Adrenal gland (tissue), 12 donors: ENCODE results near the gene LRRC9. TPM values are rescaled to one million over a fixed set of nuclear protein-coding genes. Genes with fewer than 3 reads are reported as not detected.
A peak's percentile ranks its signal among the peaks of the same experiment; 100 is the strongest.

Experiments used
- DNase-seq, 7 donors: peaks; one replicate each; pipeline ENCODE4 v3.0.0-alpha.2; 2019 to 2020
- H3K27ac ChIP-seq, 5 donors: fragments of 200-600 bp; sonication (generic) in 4 of 5; 1 replicate in 3 of 5; 2 replicates in 2 of 5; pipeline versions ENCODE4 v1.5.1 to v1.8.0; 2016 to 2020; ENCODE audit warnings: mild to moderate bottlenecking in 1 of 5
- H3K27me3 ChIP-seq: fragments of 200-600 bp; 2 replicates; pipeline ENCODE4 v1.8.0; 2021
- H3K36me3 ChIP-seq, 2 donors: fragments of 200-600 bp; replicated peaks in 1 of 2; 1 replicate in 1 of 2; 2 replicates in 1 of 2; pipeline versions ENCODE4 v1.5.1 to v1.8.0; 2018 to 2022
- H3K4me1 ChIP-seq, 2 donors: fragments of 200-600 bp; replicated peaks in 1 of 2; 1 replicate in 1 of 2; 2 replicates in 1 of 2; pipeline versions ENCODE4 v1.5.1 to v1.8.0; 2018 to 2021
- H3K4me3 ChIP-seq, 4 donors: fragments of 200-600 bp; sonication (generic) in 3 of 4; one replicate each; pipeline ENCODE4 v1.5.1; 2016 to 2018
- H3K9me3 ChIP-seq, 3 donors: fragments of 200-600 bp; sonication (generic) in 1 of 3; replicated peaks in 1 of 3; 1 replicate in 2 of 3; 2 replicates in 1 of 3; pipeline versions ENCODE4 v1.5.1 to v1.8.0; 2016 to 2021
- CTCF ChIP-seq, 6 experiments: fragments of 450-650 bp in 4 of 6; fragments of 200-600 bp in 2 of 6; sonication (generic) in 1 of 6; IDR thresholded peaks; 1 replicate in 5 of 6; 2 replicates in 1 of 6; pipeline versions ENCODE4 v1.5.1 to v1.8.0; 2016 to 2021; ENCODE audit warnings: antibody characterized with exemption in 6 of 6, mild to moderate bottlenecking in 2 of 6, moderate library complexity in 1 of 6
- POLR2A ChIP-seq, 2 donors: fragments of 450-650 bp; IDR thresholded peaks; one replicate each; pipeline ENCODE4 v1.6.1; 2017; ENCODE audit warnings: antibody characterized with exemption in 2 of 2, mild to moderate bottlenecking in 2 of 2, moderate library complexity in 1 of 2
- WGBS, 4 donors: extraction: QIAGEN DNeasy Blood & Tissue Kit in 2 of 4; methylation state at CpG; one replicate each; pipeline versions ENCODE4 v1.1.5 to v1.1.7; 2013 to 2017; 5-methylcytosine and 5-hydroxymethylcytosine counted together
- intact Hi-C, 2 donors: fragments of 100-400 bp; cut with DNase I; formaldehyde crosslinking; loops; one replicate each; pipeline versions ENCODE4 v1.14.1 to v1.15.0; 2022 to 2023
- polyA plus RNA-seq, 3 donors: library from polyadenylated mRNA; stranded (reverse); fragments of 200-250 nt in 2 of 3; fragments of 350-450 nt in 1 of 3; fragmentation: Illumina TruSeq in 1 of 3; extraction: RNeasy Lipid Tissue Mini Kit (QIAGEN cat#74804) in 1 of 3; gene quantifications; one replicate each; pipeline ENCODE4 v1.2.3, GENCODE V29; 2013 to 2014
- total RNA-seq, 9 donors: library from RNA; depleted of rRNA in 4 of 9; stranded (reverse); fragments of >200 nt in 4 of 9; fragments of 120-200 nt in 1 of 9; fragmentation: NEBNext Ultra II Directional in 1 of 9; extraction: Animal tissue kit (Norgen Biotek cat#: 25700) in 1 of 9; gene quantifications; one replicate each; pipeline versions ENCODE4 v1.1.0 to v1.2.4, GENCODE V29; 2013 to 2023
- donor health status: healthy with polysubstance abuse.
- donor health status: Bipolar disorder and iron deficiency.
- donor health status: DM: yes; HTN: yes; CAD: no.
- donor health status: DM: no; HTN: no; CAD: no.
- donor health status: DM: no; HTN: no; CAD: no.
- donor health status: DM: yes; HTN: yes; CAD: no.

LRRC9 gene
- total and polyA plus RNA-seq, 12 donors: 0.14 to 1.2 (median 0.65) TPM; not detected in 8

DNA sequence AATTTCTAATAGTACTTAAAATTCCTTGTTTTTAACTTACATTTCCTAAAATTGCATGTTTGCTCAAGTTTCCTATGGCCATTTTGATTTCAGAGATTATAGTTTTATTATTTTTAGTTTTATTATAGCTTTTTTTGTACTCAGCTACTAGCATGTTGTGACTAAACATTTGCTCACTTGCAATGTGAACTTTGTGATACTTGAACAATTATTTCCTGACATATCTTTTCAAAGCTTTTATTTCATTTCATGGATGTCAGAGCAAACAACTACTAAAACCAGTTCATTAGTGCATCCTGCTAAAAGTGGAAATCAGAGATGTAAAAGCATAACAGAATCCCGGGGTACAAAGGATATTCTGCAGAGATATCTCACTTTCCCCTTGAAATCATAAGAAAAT lies 138.1 kb downstream of the LRRC9 start:
- WGBS, 4 donors: 78 to 84% (median 82%) methylated on average over 1 of the region's 1 CpG
- Histone ChIP-seq H3K27me3 (no peaks in the 10 kb centered on the region), H3K9me3 (no peaks in the 10 kb centered on the region), H3K27ac (no peak overlapping the region), H3K4me3 (no peak overlapping the region), H3K4me1 (no peaks in the 10 kb centered on the region), H3K36me3 (no peaks in the 10 kb centered on the region)
- TF ChIP-seq POLR2A (IDR thresholded peaks at IDR 0.05) (no peak), CTCF (IDR thresholded peaks at IDR 0.05) (no peak)
- DNase-seq: no peak
- intact Hi-C loops: no loop called here

GRCh38 chr14:60061371-60061770 lies 141.4 kb downstream of the LRRC9 start:
- WGBS, 4 donors: 84 to 86% (median 85%) methylated on average over 2 of the region's 2 CpGs

GRCh38 chr14:60064491-60065072 lies 144.6 kb downstream of the LRRC9 start:
- Histone ChIP-seq H3K4me3 (no peak overlapping the region), H3K27me3 (no peaks in the 10 kb centered on the region), H3K27ac (no peak overlapping the region), H3K4me1 (no peaks in the 10 kb centered on the region), H3K9me3 (no peaks in the 10 kb centered on the region), H3K36me3 (no peaks in the 10 kb centered on the region)
- TF ChIP-seq POLR2A (IDR thresholded peaks at IDR 0.05) (no peak), CTCF (IDR thresholded peaks at IDR 0.05) (peak; percentile 52 to 83 (median 68))
- intact Hi-C loops: loop anchor here (5.0 kb wide), 2 partner anchors 103 to 123 kb away; partner anchors contain the start of gene DHRS7 (in 1 of the 2)
- no peak for DNase-seq

More at GRCh38 chr14:60061371-60061770, 141.4 kb downstream of the LRRC9 start:
- TF ChIP-seq POLR2A (IDR thresholded peaks at IDR 0.05): no peak
- no peak for TF ChIP-seq CTCF (IDR thresholded peaks at IDR 0.05)
- no peaks in the 10 kb centered on the region for H3K36me3 ChIP-seq
- no peaks in the 10 kb centered on the region for H3K27me3 ChIP-seq
- intact Hi-C loops: loop anchor here in 1 of 2 donors (5.0 kb wide), 1 partner anchor 126 kb away; no protein-coding TSS in a partner anchor
- no peaks in the 10 kb centered on the region for H3K4me1 ChIP-seq
- no peak for DNase-seq
- H3K4me3 ChIP-seq: no peak overlapping the region
- no peaks in the 10 kb centered on the region for H3K9me3 ChIP-seq
- no peak overlapping the region for H3K27ac ChIP-seq

- intact Hi-C loops: loop anchor here in 1 of 2 donors (5.0 kb wide), 1 partner anchor 99 kb away; the partner anchor contains the start of gene DHRS7
- TF ChIP-seq POLR2A (IDR thresholded peaks at IDR 0.05): no peak
- TF ChIP-seq CTCF (IDR thresholded peaks at IDR 0.05): no peak
- WGBS, 4 donors: 89 to 98% (median 96%) methylated on average over 1 of the region's 1 CpG
- Histone ChIP-seq H3K4me3 (no peak overlapping the region), H3K9me3 (no peaks in the 10 kb centered on the region), H3K4me1 (peaks cover 0 to 12% of the 10 kb centered on the region in 2 donors), H3K27ac (no peak overlapping the region), H3K36me3 (no peaks in the 10 kb centered on the region), H3K27me3 (no peaks in the 10 kb centered on the region)
- DNase-seq: no peak
Observed at GRCh38 chr14:60067882-60068281, 147.9 kb downstream of the LRRC9 start.
